ENCODE results near the gene BICDL2.
"Not testable (repeated sequence)": the region's sequence is repeated elsewhere in the genome, so short reads cannot be mapped to it uniquely, and the experiment has no call there.

- TF ChIP-seq CTCF (conservative IDR thresholded peaks at IDR 0.05); ZFX (IDR thresholded peaks at IDR 0.05): not testable (repeated sequence)
Measured at GRCh38 chr16:3055734-3056115, 19.0 kb upstream of the BICDL2 start.

Measured in C4-2B (cell line).